GM12878 (cell line): ENCODE measurements around the gene TOMM40L. TPM values are rescaled to one million over a fixed set of nuclear protein-coding genes. Genes with fewer than 3 reads are reported as not detected.

Experiments
- CBFB ChIP-seq: IDR thresholded peaks from 2 replicates; pipeline ENCODE4 v1.6.1; 2016; ENCODE audit warnings: antibody characterized with exemption, low read depth
- CREM ChIP-seq: IDR thresholded peaks from 2 replicates; pipeline ENCODE4 v1.6.1; 2014; ENCODE audit warnings: antibody characterized with exemption, low read depth
- ESRRA ChIP-seq: IDR thresholded peaks from 2 replicates; pipeline ENCODE4 v1.6.1; 2012; ENCODE audit warnings: mild to moderate bottlenecking, low read length, improper control_type of control experiment
- EZH2 ChIP-seq: IDR thresholded peaks from 2 replicates; pipeline ENCODE4 v1.6.1; 2012; ENCODE audit warnings: low read depth, mild to moderate bottlenecking, control low read depth, inconsistent platforms, low read length, borderline replicate concordance; ENCODE audit not compliant: control insufficient read depth
- IKZF2 ChIP-seq, 2 experiments: fragments of 450-650 bp; IDR thresholded peaks; 2 replicates each; pipeline ENCODE4 v1.6.1; 2017; ENCODE audit warnings: mild to moderate bottlenecking in 2 of 2, moderate library complexity in 2 of 2
- NR2C1 ChIP-seq: fragments of 450-650 bp; IDR thresholded peaks from 2 replicates; pipeline ENCODE4 v1.6.1; 2017; ENCODE audit warnings: antibody characterized with exemption, mild to moderate bottlenecking, moderate library complexity
- NR2F1 ChIP-seq: fragments of 450-650 bp; conservative IDR thresholded peaks from 2 replicates; pipeline ENCODE4 v1.6.1; 2017; ENCODE audit warnings: mild to moderate bottlenecking
- POLR2AphosphoS2 ChIP-seq: IDR thresholded peaks from 2 replicates; pipeline ENCODE4 v1.6.1; 2011; ENCODE audit warnings: low read depth, mild to moderate bottlenecking, low read length, improper control_type of control experiment, moderate library complexity
- SIX5 ChIP-seq: IDR thresholded peaks from 2 replicates; pipeline ENCODE4 v1.6.1; 2011; ENCODE audit warnings: mild to moderate bottlenecking, low read depth, low read length, moderate library complexity; ENCODE audit not compliant: severe bottlenecking
- SMARCA5 ChIP-seq: fragments of 450-650 bp; IDR thresholded peaks from 2 replicates; pipeline ENCODE4 v1.6.1; 2017; ENCODE audit warnings: mild to moderate bottlenecking
- TAF1 ChIP-seq: IDR thresholded peaks from 2 replicates; pipeline ENCODE4 v1.6.1; 2011; ENCODE audit warnings: mild to moderate bottlenecking, low read depth, low read length, borderline replicate concordance
- TCF12 ChIP-seq: IDR thresholded peaks from 2 replicates; pipeline ENCODE4 v1.6.1; 2011; ENCODE audit warnings: low read depth, mild to moderate bottlenecking, low read length
- TCF3 ChIP-seq: IDR thresholded peaks from 2 replicates; pipeline ENCODE4 v1.6.1; 2012; ENCODE audit warnings: low read depth, mild to moderate bottlenecking, low read length, borderline replicate concordance; ENCODE audit not compliant: insufficient read depth
- YY1 ChIP-seq: IDR thresholded peaks from 2 replicates; pipeline ENCODE4 v1.6.1; 2011; ENCODE audit warnings: low read depth, mild to moderate bottlenecking, low read length
- polyA plus RNA-seq, 11 experiments: library from polyadenylated mRNA; depleted of rRNA in 4 of 11; unstranded in 6 of 11; stranded (reverse) in 5 of 11; fragments of >200 nt; fragmentation: Nextera tagmentation in 4 of 11; fragmentation: Illumina TruSeq in 1 of 11; extraction: Ambion mirVana in 4 of 11; extraction: Trizol in 1 of 11; gene quantifications; 1 replicate in 1 of 11; 2 replicates in 10 of 11; pipeline versions ENCODE4 v1.2.1 to v1.2.3, GENCODE V29; 2011 to 2016; ENCODE audit warnings: inconsistent platforms in 2 of 11, missing spikeins in 2 of 11, low read depth in 1 of 11
- total RNA-seq, 4 experiments: library from RNA; depleted of rRNA in 3 of 4; stranded (reverse); fragments of >200 nt in 3 of 4; fragmentation: Illumina TruSeq in 1 of 4; extraction: Trizol in 1 of 4; gene quantifications; 2 replicates each; pipeline versions ENCODE4 v1.2.1 to v1.2.3, GENCODE V29; 2013 to 2021
- TF ChIP-seq, protein P1 (sequence below): fragments of 450-650 bp; IDR thresholded peaks from 2 replicates; pipeline ENCODE4 v1.6.1; 2017; ENCODE audit warnings: mild to moderate bottlenecking, moderate library complexity
- TF ChIP-seq, protein P2 (sequence below): fragments of 450-650 bp; IDR thresholded peaks from 2 replicates; pipeline ENCODE4 v1.6.1; 2014; ENCODE audit warnings: mild to moderate bottlenecking
- TF ChIP-seq, protein P3 (sequence below): IDR thresholded peaks from 2 replicates; pipeline ENCODE4 v1.6.1; 2011; ENCODE audit warnings: borderline replicate concordance, low read depth, mild to moderate bottlenecking, moderate library complexity, mixed read lengths, low read length; ENCODE audit not compliant: insufficient read depth; ENCODE audit errors: extremely low read length
- TF ChIP-seq, protein P4 (sequence below): fragments of 450-650 bp; IDR thresholded peaks from 2 replicates; pipeline ENCODE4 v1.6.1; 2018; ENCODE audit warnings: mild to moderate bottlenecking, low read depth, moderate library complexity; ENCODE audit not compliant: partially characterized antibody

Gene TOMM40L
- total and polyA plus RNA-seq, 10 of the 15 experiments (the other 5 are each of a cell fraction or from before 2014, with no cell fraction given), result 5.9 to 21.6 (median 15.7) TPM

DNA sequence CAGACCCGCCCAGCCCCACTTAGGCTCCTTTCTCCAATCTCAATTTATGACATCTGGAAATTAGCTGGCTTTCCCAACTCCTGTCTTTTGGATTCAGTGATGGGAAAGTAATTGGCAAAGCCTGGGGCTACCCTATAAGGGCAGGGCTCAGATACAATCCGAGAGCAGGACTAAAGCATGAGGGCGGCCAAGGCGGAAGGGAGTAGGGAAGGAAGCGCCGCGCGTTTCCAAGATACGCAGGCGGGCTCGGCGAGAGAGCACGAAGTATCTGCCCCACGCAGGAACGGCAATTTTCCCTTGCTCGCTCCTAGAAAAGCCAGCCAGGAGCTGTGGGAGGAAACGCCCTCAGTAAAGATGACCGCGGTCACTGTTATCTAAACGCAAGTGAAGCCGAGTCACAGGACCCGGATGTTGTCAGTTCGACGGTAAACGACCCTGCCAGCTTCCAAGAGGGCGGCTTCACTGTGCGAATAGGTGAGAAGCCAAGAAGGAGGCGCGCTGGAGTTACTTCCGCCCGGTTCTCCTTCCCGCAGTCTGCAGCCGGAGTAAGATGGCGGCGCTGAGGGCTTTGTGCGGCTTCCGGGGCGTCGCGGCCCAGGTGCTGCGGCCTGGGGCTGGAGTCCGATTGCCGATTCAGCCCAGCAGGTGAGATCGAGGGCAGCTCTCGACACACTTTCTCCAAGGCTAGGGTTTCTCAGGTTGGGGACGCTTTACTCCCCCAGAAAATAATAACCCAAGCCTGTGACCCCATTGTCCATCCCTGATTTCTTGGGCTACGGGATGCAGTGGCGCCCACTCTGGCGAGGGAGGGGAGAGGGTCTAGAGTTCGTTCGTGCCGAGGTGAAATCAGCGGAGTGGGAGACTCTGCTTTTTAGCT lies 23.8 kb upstream of the TOMM40L start, which contains the start of gene NDUFS2 (continued):
- TF ChIP-seq, protein P1, sequence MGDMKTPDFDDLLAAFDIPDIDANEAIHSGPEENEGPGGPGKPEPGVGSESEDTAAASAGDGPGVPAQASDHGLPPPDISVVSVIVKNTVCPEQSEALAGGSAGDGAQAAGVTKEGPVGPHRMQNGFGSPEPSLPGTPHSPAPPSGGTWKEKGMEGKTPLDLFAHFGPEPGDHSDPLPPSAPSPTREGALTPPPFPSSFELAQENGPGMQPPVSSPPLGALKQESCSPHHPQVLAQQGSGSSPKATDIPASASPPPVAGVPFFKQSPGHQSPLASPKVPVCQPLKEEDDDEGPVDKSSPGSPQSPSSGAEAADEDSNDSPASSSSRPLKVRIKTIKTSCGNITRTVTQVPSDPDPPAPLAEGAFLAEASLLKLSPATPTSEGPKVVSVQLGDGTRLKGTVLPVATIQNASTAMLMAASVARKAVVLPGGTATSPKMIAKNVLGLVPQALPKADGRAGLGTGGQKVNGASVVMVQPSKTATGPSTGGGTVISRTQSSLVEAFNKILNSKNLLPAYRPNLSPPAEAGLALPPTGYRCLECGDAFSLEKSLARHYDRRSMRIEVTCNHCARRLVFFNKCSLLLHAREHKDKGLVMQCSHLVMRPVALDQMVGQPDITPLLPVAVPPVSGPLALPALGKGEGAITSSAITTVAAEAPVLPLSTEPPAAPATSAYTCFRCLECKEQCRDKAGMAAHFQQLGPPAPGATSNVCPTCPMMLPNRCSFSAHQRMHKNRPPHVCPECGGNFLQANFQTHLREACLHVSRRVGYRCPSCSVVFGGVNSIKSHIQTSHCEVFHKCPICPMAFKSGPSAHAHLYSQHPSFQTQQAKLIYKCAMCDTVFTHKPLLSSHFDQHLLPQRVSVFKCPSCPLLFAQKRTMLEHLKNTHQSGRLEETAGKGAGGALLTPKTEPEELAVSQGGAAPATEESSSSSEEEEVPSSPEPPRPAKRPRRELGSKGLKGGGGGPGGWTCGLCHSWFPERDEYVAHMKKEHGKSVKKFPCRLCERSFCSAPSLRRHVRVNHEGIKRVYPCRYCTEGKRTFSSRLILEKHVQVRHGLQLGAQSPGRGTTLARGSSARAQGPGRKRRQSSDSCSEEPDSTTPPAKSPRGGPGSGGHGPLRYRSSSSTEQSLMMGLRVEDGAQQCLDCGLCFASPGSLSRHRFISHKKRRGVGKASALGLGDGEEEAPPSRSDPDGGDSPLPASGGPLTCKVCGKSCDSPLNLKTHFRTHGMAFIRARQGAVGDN, result peak; percentile 84
- TF ChIP-seq CBFB, result peak; percentile 82; the same call in 1 of the 2 replicates
- peak; percentile 100 for TF ChIP-seq YY1
- peak; percentile 97 for TF ChIP-seq NR2C1
- peak; percentile 68; the same call in 1 of the 2 replicates for TF ChIP-seq NR2F1
- 0 out of 2 replicates have a peak, but pooled peaks have one; percentile 52 for TF ChIP-seq SMARCA5
- TF ChIP-seq, protein P2, sequence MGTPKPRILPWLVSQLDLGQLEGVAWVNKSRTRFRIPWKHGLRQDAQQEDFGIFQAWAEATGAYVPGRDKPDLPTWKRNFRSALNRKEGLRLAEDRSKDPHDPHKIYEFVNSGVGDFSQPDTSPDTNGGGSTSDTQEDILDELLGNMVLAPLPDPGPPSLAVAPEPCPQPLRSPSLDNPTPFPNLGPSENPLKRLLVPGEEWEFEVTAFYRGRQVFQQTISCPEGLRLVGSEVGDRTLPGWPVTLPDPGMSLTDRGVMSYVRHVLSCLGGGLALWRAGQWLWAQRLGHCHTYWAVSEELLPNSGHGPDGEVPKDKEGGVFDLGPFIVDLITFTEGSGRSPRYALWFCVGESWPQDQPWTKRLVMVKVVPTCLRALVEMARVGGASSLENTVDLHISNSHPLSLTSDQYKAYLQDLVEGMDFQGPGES, result peak; percentile 49; the same call in 1 of the 2 replicates
- TF ChIP-seq, protein P3, sequence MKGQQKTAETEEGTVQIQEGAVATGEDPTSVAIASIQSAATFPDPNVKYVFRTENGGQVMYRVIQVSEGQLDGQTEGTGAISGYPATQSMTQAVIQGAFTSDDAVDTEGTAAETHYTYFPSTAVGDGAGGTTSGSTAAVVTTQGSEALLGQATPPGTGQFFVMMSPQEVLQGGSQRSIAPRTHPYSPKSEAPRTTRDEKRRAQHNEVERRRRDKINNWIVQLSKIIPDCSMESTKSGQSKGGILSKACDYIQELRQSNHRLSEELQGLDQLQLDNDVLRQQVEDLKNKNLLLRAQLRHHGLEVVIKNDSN, result no peak
- TF ChIP-seq, protein P4, sequence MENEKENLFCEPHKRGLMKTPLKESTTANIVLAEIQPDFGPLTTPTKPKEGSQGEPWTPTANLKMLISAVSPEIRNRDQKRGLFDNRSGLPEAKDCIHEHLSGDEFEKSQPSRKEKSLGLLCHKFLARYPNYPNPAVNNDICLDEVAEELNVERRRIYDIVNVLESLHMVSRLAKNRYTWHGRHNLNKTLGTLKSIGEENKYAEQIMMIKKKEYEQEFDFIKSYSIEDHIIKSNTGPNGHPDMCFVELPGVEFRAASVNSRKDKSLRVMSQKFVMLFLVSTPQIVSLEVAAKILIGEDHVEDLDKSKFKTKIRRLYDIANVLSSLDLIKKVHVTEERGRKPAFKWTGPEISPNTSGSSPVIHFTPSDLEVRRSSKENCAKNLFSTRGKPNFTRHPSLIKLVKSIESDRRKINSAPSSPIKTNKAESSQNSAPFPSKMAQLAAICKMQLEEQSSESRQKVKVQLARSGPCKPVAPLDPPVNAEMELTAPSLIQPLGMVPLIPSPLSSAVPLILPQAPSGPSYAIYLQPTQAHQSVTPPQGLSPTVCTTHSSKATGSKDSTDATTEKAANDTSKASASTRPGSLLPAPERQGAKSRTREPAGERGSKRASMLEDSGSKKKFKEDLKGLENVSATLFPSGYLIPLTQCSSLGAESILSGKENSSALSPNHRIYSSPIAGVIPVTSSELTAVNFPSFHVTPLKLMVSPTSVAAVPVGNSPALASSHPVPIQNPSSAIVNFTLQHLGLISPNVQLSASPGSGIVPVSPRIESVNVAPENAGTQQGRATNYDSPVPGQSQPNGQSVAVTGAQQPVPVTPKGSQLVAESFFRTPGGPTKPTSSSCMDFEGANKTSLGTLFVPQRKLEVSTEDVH, result peak; percentile 83
- TF ChIP-seq ESRRA, result no peak
- TF ChIP-seq CREM, result peak; percentile 96
- TF ChIP-seq SIX5, result peak; percentile 95
- peak; percentile 98 for TF ChIP-seq TAF1
- peak; percentile 84; the same call in 1 of the 2 replicates for TF ChIP-seq TCF12
- TF ChIP-seq EZH2, result no peak
- TF ChIP-seq POLR2AphosphoS2, result 0 out of 2 replicates have a peak, but pooled peaks have one; percentile 54
- peak; percentile 78; the same call in 1 of the 2 replicates for TF ChIP-seq TCF3
- peak; percentile 38 to 41; a peak in 3 of 4 replicates for TF ChIP-seq IKZF2 (IDR thresholded peaks at IDR 0.05)
